Measurements from ENCODE around the gene ELK4. TPM values are rescaled to one million over a fixed set of nuclear protein-coding genes. Genes with fewer than 3 reads are reported as not detected.

Gene ELK4
- total and polyA plus RNA-seq, 2 of the 8 experiments (the other 6 are each of a cell fraction or from before 2014, with no cell fraction given), result 2.9 to 26.3 TPM

- TF ChIP-seq BRCA1 (IDR thresholded peaks at IDR 0.05; ENCODE audit: low read depth, low read length) (no peak), EZH2 (IDR thresholded peaks at IDR 0.05; ENCODE audit: low read depth, low read length, severe bottlenecking) (no peak), SIN3A (conservative IDR thresholded peaks at IDR 0.05 in 1 of 2, IDR thresholded peaks at IDR 0.05 in 1 of 2; ENCODE audit: low read depth in 1 of 2, low read length in 2 of 2) (no peak), TBP (IDR thresholded peaks at IDR 0.05; ENCODE audit: low read depth, low read length) (no peak), CTBP2 (IDR thresholded peaks at IDR 0.05; ENCODE audit: borderline replicate concordance, insufficient read depth, insufficient read length, low read length) (no peak)
Measured at GRCh38 chr1:205592443-205593003, 39.3 kb downstream of the ELK4 start (continued).
